Mesendoderm (in vitro differentiated cells): ENCODE results near the gene INVS.

Source experiments
- DNase-seq: peaks from one replicate; pipeline ENCODE4 v3.0.0; 2013
- H2AK5ac ChIP-seq: 2 replicates; pipeline ENCODE4 v1.6.1; 2013; ENCODE audit warnings: low read length, inconsistent platforms
- H2BK120ac ChIP-seq: 2 replicates; pipeline ENCODE4 v1.6.1; 2013; ENCODE audit warnings: low read depth, mild to moderate bottlenecking, low read length, moderate library complexity, mixed read lengths
- H2BK15ac ChIP-seq: replicated peaks from 2 replicates; pipeline ENCODE4 v1.6.1; 2013; ENCODE audit warnings: low read depth, mild to moderate bottlenecking, moderate library complexity
- H2BK5ac ChIP-seq: 2 replicates; pipeline ENCODE4 v1.6.1; 2013; ENCODE audit warnings: low read length, inconsistent platforms
- H3K18ac ChIP-seq: 2 replicates; pipeline ENCODE4 v1.6.1; 2013; ENCODE audit warnings: mild to moderate bottlenecking, low read length, mixed read lengths
- H3K23ac ChIP-seq: one replicate; pipeline ENCODE4 v1.6.1; 2013; ENCODE audit warnings: low read length
- H3K27ac ChIP-seq: 2 replicates; pipeline ENCODE4 v1.5.1; 2013; ENCODE audit warnings: low read depth, mild to moderate bottlenecking, inconsistent platforms, low read length, moderate library complexity
- H3K27me3 ChIP-seq: 2 replicates; pipeline ENCODE4 v1.6.1; 2013; ENCODE audit warnings: low read length, control low read depth, mild to moderate bottlenecking, inconsistent platforms; ENCODE audit not compliant: insufficient read depth, poor library complexity
- H3K36me3 ChIP-seq: 2 replicates; pipeline ENCODE4 v1.6.1; 2013; ENCODE audit warnings: low read length, inconsistent platforms; ENCODE audit not compliant: control insufficient read depth, insufficient read depth
- H3K4ac ChIP-seq: one replicate; pipeline ENCODE4 v1.6.1; 2013; ENCODE audit warnings: low read depth, mild to moderate bottlenecking, low read length, moderate library complexity
- H3K4me1 ChIP-seq: 2 replicates; pipeline ENCODE4 v1.6.1; 2013; ENCODE audit warnings: low read depth, low read length, inconsistent platforms; ENCODE audit not compliant: control insufficient read depth
- H3K4me2 ChIP-seq: 2 replicates; pipeline ENCODE4 v1.6.1; 2013; ENCODE audit warnings: low read length
- H3K4me3 ChIP-seq: 2 replicates; pipeline ENCODE4 v1.5.1; 2013; ENCODE audit warnings: mild to moderate bottlenecking, low read length
- H3K56ac ChIP-seq: one replicate; pipeline ENCODE4 v1.6.1; 2013; ENCODE audit warnings: low read length
- H3K79me1 ChIP-seq: 2 replicates; pipeline ENCODE4 v1.6.1; 2013; ENCODE audit warnings: low read length, inconsistent platforms
- H3K79me2 ChIP-seq: 2 replicates; pipeline ENCODE4 v1.6.1; 2013; ENCODE audit warnings: mild to moderate bottlenecking, low read length; ENCODE audit not compliant: control insufficient read depth, insufficient read depth
- H3K9ac ChIP-seq: 2 replicates; pipeline ENCODE4 v1.6.1; 2013; ENCODE audit warnings: low read length, inconsistent platforms
- H4K5ac ChIP-seq: one replicate; pipeline ENCODE4 v1.6.1; 2013; ENCODE audit warnings: low read length
- H4K8ac ChIP-seq: one replicate; pipeline ENCODE4 v1.6.1; 2013; ENCODE audit warnings: low read depth, mild to moderate bottlenecking, control low read depth, low read length, moderate library complexity
- WGBS: extraction: QIAGEN DNeasy Blood & Tissue Kit; methylation state at CpG from one replicate; pipeline ENCODE4 v1.1.7; 2013; ENCODE audit warnings: low lambda C conversion rate, missing lambda C conversion rate; ENCODE audit not compliant: insufficient coverage; ENCODE audit errors: extremely low coverage; 5-methylcytosine and 5-hydroxymethylcytosine counted together

INVS gene

DNA sequence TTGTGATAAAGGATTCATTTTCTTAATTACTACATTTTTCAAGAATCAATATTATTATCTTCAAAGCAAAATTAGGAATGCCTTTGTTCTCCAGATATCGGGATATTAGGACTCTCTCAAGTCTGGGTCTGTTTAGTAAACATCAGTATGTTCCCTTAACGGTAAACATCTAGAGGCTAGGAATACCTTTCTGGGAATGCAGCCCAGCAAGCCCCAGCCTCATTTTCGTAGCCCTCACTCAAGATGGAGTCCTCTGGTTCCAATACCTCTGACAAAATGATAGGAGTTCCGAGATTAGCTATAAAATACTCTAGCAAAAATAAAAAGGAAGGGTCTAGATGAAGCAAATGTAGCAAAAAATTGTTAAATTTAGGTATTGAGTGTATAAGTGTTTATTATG is 169.2 kb downstream of the INVS start:
- no peaks in the 10 kb centered on the region for H3K4me1 ChIP-seq
- H3K27ac ChIP-seq = no peak overlapping the region
- H3K27me3 ChIP-seq = no peaks in the 10 kb centered on the region
- H3K4me3 ChIP-seq = no peak overlapping the region
- no peak overlapping the region for H2BK120ac ChIP-seq
- no CpG with 5 or more reads among the region's 4 CpGs for WGBS
- no peaks in the 10 kb centered on the region for H3K79me2 ChIP-seq
- DNase-seq = peak; percentile 8
- no peak overlapping the region for H4K5ac ChIP-seq
- no peaks in the 10 kb centered on the region for H3K79me1 ChIP-seq
- no peak overlapping the region for H3K4ac ChIP-seq
- no peak overlapping the region for H2BK5ac ChIP-seq
- H2BK15ac ChIP-seq = no peak overlapping the region
- no peak overlapping the region for H2AK5ac ChIP-seq
- H3K36me3 ChIP-seq = no peaks in the 10 kb centered on the region
- no peak overlapping the region for H3K23ac ChIP-seq
- no peak overlapping the region for H3K18ac ChIP-seq
- no peak overlapping the region for H3K56ac ChIP-seq
- no peak overlapping the region for H3K4me2 ChIP-seq
- no peak overlapping the region for H3K9ac ChIP-seq
- no peak overlapping the region for H4K8ac ChIP-seq

DNA sequence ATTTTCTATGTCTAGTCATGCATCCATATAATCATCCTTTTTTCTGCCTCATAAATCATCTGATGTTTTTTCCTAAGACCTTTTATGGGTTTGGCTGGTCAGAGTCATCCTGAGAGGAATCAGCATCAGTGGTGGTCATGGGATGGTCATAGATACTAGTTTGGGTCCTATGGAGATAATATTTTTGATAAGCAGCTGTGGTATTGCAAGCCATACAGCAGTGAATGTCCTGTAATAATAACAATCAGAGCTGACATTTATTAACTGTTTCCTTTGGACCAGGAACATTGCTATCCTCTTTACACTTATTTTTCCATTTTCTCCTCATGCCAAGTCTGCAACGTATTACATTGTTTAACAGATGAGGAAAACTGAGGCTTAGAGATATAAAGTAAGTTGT is 170.6 kb downstream of the INVS start:
- no CpG with 5 or more reads among the region's 1 CpG for WGBS
- H4K8ac ChIP-seq = no peak overlapping the region
- H2BK120ac ChIP-seq = no peak overlapping the region
- no peak overlapping the region for H3K4me3 ChIP-seq
- H3K18ac ChIP-seq = no peak overlapping the region
- no peaks in the 10 kb centered on the region for H3K79me2 ChIP-seq
- H2BK5ac ChIP-seq = no peak overlapping the region
- no peak overlapping the region for H3K9ac ChIP-seq
- H3K4ac ChIP-seq = no peak overlapping the region
- no peak overlapping the region for H3K56ac ChIP-seq
- H2BK15ac ChIP-seq = no peak overlapping the region
- no peak overlapping the region for H2AK5ac ChIP-seq
- no peak overlapping the region for H3K27ac ChIP-seq
- no peak overlapping the region for H4K5ac ChIP-seq
- DNase-seq = no peak
- no peaks in the 10 kb centered on the region for H3K79me1 ChIP-seq
- H3K36me3 ChIP-seq = no peaks in the 10 kb centered on the region
- H3K4me2 ChIP-seq = no peak overlapping the region
- no peaks in the 10 kb centered on the region for H3K4me1 ChIP-seq
- H3K23ac ChIP-seq = no peak overlapping the region
- H3K27me3 ChIP-seq = no peaks in the 10 kb centered on the region

DNA sequence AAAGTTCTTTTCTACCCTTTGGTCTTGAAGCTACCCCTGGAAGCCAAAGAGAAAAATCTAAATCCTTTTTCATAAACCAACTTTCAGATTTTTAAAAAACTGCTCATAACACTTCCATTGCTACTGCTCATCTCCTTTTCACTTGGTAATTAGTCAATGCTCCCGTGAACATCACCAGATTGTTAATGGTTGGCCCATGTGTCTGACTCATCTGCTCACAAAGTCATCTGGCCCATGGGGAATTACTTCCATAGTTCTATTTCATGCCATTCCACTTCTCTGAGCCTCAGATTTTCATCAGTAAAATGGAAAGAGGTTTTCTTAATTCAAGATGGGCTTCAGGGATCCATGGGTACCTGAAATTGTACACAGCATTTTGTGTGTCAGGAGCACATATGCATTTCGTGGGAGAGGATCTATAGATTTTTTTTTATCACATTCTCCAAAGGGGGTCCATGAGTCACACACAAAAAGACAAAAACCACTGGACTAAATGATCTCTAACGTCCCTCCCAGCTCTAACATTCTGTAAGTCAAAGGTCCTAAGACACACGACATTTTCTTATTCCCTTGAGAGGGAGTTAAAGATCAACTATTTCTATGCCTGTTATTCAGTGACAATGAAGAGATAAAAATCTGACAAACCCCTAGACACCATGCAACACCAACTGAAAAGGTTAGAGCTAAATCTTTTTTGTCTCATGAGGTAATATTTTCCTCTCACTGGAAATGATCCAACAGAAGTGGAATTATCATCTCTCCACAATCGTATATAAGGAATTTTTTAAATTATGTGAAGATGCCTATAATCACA is 178.3 kb downstream of the INVS start:
- Histone ChIP-seq H4K5ac (no peak overlapping the region), H3K9ac (no peak overlapping the region), H3K4me2 (no peak overlapping the region), H2BK120ac (no peak overlapping the region), H3K27me3 (no peaks in the 10 kb centered on the region), H3K36me3 (no peaks in the 10 kb centered on the region), H3K79me1 (no peaks in the 10 kb centered on the region), H2BK5ac (no peak overlapping the region), H3K27ac (no peak overlapping the region), H3K79me2 (no peaks in the 10 kb centered on the region), H3K23ac (no peak overlapping the region), H3K56ac (no peak overlapping the region), H2BK15ac (no peak overlapping the region), H4K8ac (no peak overlapping the region), H2AK5ac (no peak overlapping the region), H3K4me1 (no peaks in the 10 kb centered on the region), H3K18ac (no peak overlapping the region), H3K4me3 (no peak overlapping the region), H3K4ac (no peak overlapping the region)
- DNase-seq = no peak
- WGBS = no CpG with 5 or more reads among the region's 5 CpGs

DNA sequence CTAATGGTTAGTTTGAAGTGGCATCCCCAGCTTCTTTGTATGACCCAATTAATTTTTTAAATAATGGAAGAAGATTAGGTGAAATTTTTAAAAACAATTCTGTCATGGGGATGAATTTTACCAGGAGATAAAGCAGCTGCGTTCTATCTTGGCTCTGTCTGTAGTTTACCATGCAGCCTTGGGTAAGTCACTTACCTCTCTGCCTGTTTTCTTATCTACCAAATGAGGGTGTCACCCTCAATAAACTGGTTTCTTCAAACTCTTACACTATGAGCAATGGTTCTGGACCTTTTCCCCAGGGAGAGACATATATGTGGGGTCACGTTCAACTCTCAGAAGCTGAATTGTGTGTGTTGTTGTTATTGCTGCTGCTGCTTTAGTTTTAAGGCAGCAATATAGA is 182.0 kb downstream of the INVS start:
- Histone ChIP-seq H3K4me1 (no peaks in the 10 kb centered on the region), H2BK120ac (no peak overlapping the region), H3K4ac (no peak overlapping the region), H2AK5ac (no peak overlapping the region), H3K79me2 (no peaks in the 10 kb centered on the region), H3K56ac (no peak overlapping the region), H3K23ac (no peak overlapping the region), H3K4me2 (no peak overlapping the region), H3K4me3 (no peak overlapping the region), H3K18ac (no peak overlapping the region), H3K27ac (no peak overlapping the region), H2BK15ac (no peak overlapping the region), H3K79me1 (no peaks in the 10 kb centered on the region), H4K5ac (no peak overlapping the region), H3K9ac (no peak overlapping the region), H4K8ac (no peak overlapping the region), H2BK5ac (no peak overlapping the region), H3K27me3 (no peaks in the 10 kb centered on the region), H3K36me3 (no peaks in the 10 kb centered on the region)
- DNase-seq = no peak
- WGBS = no CpG with 5 or more reads among the region's 2 CpGs

DNA sequence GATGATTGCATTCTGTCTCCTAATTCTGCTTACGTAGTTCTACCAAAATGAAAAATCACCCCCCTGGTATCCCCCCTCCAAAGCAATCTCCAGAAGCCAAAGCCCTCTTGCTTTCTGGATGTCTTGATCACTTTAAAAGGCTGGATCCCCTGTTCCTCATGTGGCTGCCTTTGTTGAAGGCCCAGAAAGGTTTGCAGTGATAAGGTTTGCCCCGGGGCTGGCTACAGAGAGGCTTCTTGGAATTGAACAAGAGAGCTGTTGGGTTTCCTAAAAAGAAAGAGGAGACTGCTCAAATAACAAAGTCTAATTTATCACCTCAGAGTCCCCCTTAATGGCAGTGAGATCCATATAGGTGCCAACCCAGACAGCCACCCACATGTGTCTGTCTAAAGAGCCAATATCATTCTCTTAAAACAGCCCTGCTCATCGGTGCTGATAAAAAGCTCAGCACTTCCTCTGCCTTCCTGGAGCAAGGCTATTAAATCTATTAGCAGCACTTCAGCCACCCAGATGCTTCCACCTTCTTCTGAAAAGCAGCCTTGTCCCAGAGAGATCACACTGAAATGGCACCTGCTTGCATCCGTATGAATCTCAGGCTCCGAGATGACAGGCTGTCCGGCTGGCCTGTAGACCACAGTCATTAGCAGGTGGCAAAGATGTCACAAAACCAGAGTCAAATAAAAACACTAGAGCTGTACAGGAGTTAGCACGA is 182.8 kb downstream of the INVS start:
- H3K23ac ChIP-seq = no peak overlapping the region

More for the DNA sequence above, 182.8 kb downstream of the INVS start:
- Histone ChIP-seq H2BK5ac (no peak overlapping the region), H3K79me2 (no peaks in the 10 kb centered on the region), H2AK5ac (no peak overlapping the region), H3K4me1 (no peaks in the 10 kb centered on the region), H2BK15ac (no peak overlapping the region), H3K36me3 (no peaks in the 10 kb centered on the region), H3K4me3 (no peak overlapping the region), H4K5ac (no peak overlapping the region), H3K27ac (no peak overlapping the region), H3K56ac (no peak overlapping the region), H4K8ac (no peak overlapping the region), H3K27me3 (no peaks in the 10 kb centered on the region), H3K9ac (no peak overlapping the region), H3K79me1 (no peaks in the 10 kb centered on the region), H3K18ac (no peak overlapping the region), H3K4ac (no peak overlapping the region), H3K4me2 (no peak overlapping the region), H2BK120ac (no peak overlapping the region)
- DNase-seq = peak; percentile 27
- no CpG with 5 or more reads among the region's 7 CpGs for WGBS
